Stimulated activated CD4-positive, alpha-beta T cell treated with anti-CD3 and anti-CD28 coated beads, Interleukin-2, amount 100 ng/mL, for 24 hours (primary cell): ENCODE results near the gene PIK3R3.

Experiments used
- DNase-seq, 2 donors: peaks; one replicate each; pipeline ENCODE4 v3.0.0-alpha.2; 2020

PIK3R3 gene

DNA sequence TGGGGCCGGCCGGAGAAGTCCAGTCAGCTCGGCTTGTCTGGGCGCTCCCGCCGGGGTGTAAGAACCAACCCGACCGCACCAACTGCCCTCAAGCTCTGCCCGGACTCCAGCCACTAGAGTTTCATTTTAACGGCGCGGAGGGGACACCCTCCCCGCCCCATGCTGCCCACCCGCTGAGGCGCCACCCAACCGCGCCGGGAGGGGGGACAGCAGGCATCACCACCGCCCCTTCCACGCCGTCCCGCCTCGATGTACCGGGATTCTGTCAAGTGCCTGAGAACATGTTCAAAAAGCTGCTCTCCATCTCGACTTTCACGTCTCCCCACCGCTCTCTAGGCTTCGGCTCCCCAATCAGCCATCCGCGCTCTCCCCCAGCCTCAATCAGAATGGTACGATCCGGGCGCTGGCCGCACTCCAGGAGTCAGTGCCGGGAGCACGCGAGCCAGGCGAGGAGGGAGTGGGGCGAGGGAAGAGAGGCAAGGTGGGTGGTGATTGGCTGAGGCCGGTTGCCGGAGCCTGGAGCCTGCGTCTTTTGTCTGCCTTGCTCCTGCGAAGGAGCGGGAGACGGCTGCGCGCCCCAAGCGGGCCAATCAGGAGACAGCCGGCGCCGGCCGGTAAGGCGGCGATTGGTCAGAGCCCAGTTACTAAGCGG lies at the start of gene PIK3R3:
PIK3R3 (minus strand) TSS at position 101 of the 652 bp plus-strand sequence. CDS start 677 bp downstream, outside the sequence.
- DNase-seq = peak; percentile 90

DNA sequence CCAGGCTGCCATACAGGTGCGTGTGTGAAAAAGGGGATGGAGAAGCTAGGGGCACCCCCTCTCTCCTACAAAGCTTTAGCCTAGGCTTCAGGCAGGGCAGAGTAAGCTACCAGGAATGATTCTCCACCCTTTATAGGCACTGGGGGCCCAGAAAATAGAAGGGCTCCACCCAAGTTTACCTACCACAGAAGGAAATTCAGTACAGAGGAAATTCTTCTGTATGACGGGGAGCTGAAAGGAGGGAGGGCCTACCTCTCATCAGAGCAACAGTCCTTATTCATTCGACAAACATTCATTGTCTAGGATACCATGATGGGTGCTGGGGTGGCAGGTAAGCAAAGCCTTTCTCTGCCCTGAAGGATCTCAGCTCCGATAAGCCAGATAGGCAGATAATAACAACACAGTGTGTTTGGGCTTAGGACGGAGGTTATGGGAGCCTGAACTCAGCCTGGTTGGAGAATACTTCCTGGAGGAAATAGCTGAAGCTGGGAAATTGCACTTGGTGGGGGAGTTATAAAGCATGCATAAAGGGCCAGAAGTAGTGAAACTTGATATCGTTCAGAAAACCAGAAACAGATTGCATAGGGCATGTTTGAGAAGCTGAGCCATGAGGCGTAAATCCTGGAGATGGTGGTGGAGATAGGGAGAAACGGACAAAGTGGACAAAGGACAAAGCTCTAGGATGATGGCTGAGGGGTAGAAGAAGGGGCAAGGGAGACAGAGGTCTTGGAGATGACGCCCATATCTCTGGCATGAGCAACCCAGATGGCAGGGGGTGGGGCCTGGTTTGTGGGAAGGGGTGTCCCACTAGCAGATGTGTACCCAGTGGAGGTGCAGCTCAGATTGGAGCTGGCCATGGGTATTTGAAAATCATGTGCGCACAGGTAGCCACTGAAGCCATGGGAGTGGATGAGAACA lies 49.2 kb upstream of the PIK3R3 start:
- DNase-seq = no peak

GRCh38 chr1:46180082-46180616 lies 47.7 kb upstream of the PIK3R3 start:
- no peak for DNase-seq

GRCh38 chr1:46179138-46180081 lies 47.0 kb upstream of the PIK3R3 start:
- peak; percentile 64 to 75 for DNase-seq

DNA sequence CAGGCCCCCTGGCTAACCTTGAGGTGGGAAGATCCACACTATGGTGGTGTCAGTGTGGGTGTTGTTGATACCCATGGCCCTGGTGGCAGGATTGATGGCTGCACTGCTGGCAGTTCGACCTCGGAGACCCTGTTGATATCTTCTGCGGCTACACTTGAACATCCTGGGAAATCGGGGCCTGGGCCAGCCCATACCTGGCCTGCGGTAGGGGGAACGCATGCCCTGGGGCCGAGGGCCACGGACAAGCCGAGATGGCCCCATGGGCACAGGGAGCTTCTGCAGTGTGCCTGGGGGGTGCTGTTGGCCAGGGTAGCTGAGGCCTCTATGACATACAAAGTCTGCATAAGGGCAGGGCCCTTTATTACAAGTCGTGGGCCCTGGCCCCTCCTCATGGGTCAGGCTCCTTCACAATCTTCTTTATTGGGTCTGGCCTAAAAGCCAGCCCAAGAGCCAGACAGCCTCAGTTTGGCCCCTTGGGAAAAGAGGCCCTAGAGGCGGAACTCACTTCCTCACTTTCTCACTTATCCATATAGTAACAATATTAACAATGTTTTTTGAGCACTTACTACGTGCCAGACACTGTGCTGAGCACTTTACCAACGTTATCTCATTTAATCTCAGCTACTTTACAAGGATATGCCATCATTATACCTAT lies 43.9 kb upstream of the PIK3R3 start, which contains the start of gene P3R3URF:
P3R3URF (minus strand) TSS at position 278 of the 655 bp plus-strand sequence; CDS start at position 261, 17 bp downstream.
- no peak for DNase-seq

DNA sequence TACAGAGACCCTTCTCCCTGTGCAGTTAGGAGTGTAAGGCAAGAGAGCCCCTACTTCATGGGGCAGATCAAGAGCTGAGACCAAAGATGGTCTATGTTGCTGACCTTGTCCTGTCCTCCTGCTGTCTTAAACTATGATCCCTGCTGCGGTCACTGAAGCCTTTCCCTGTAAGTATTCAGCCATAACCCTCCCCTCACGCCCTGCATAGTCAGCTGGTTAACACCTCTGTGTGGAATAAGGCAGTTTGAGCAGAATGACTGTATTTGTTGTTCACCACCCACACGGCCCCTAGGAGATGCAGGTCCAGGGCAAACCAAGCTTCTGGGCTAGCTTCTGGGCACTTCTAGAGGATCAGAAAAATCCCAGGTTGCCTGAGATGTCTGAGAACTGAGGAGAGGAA lies 42.8 kb upstream of the PIK3R3 start:
- no peak for DNase-seq

GRCh38 chr1:46174448-46175231 lies 42.2 kb upstream of the PIK3R3 start, which contains the start of gene TSPAN1:
Gene TSPAN1 (plus strand): TSS chr1:46175087. CDS start chr1:46181108, 6,021 bp downstream.
- no peak for DNase-seq

DNA sequence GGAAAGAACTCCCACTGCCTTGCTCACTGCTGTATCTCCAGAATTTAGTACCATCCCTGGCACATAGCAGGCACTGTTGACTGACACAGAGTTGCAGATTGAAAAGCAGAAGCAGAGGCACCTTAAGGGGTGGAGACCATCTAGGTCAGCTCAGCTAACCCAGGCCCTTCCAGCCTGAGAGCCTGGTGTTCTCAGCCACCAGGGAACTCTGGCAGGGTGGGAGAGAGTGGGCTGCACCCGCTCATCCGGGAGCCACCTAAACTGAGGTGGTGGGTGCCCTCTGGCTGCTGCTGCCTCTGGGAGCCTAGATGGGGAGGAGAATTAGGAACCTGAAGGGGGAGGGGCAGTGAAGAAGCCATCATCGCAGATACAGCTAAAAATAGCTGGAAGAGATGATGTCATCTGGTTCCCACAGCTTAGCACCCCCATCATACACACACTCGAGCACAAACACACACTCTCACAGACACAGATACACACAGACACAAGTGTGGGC lies 41.0 kb upstream of the PIK3R3 start:
- DNase-seq = no peak

- no peak for DNase-seq
Measured at GRCh38 chr1:46172321-46172720, 39.9 kb upstream of the PIK3R3 start.

DNA sequence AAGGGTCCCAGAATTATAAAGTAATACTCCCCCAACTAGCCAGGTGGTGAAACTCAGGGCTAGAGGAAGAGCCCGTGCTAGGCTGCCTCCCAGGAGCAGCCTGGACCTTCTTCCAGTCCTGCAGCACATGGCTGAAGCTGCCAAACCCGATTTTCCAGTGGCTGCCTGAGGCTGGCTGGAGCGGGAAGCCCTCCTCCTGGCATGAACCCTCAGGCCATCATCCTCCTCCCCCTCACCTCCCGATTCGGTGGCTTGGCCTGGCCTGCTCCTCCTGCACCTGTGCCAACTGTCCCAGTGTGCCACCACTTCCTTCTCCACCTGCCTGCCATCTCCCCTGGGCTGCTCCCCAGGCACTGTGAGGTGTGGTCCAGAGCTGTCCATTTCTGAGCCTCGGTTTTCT lies 39.4 kb upstream of the PIK3R3 start:
- no peak for DNase-seq

DNA sequence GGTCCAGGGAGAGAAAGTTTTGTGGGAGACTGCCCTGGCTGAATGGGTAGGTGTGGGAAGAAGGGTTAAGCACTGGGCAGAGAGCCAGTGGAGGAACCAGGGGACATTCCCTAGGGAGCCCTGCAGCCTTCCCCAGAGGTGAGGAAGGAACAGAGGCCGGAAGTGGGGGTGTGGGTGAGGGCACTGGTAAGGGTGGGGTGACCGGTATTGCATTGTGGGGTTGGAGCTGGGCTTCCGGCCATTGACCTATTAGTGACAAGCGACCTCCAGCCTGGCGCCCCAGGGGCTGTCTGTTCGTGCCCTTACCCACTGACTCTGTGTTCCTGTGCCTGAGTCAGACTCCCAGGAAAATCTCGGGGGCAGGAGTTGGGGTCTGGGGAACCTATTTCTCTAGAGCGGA lies 38.9 kb upstream of the PIK3R3 start:
- no peak for DNase-seq

GRCh38 chr1:46169811-46170454 lies 37.5 kb upstream of the PIK3R3 start:
- no peak for DNase-seq

- no peak for DNase-seq
Measured at GRCh38 chr1:46168477-46168876, 36.0 kb upstream of the PIK3R3 start.

DNA sequence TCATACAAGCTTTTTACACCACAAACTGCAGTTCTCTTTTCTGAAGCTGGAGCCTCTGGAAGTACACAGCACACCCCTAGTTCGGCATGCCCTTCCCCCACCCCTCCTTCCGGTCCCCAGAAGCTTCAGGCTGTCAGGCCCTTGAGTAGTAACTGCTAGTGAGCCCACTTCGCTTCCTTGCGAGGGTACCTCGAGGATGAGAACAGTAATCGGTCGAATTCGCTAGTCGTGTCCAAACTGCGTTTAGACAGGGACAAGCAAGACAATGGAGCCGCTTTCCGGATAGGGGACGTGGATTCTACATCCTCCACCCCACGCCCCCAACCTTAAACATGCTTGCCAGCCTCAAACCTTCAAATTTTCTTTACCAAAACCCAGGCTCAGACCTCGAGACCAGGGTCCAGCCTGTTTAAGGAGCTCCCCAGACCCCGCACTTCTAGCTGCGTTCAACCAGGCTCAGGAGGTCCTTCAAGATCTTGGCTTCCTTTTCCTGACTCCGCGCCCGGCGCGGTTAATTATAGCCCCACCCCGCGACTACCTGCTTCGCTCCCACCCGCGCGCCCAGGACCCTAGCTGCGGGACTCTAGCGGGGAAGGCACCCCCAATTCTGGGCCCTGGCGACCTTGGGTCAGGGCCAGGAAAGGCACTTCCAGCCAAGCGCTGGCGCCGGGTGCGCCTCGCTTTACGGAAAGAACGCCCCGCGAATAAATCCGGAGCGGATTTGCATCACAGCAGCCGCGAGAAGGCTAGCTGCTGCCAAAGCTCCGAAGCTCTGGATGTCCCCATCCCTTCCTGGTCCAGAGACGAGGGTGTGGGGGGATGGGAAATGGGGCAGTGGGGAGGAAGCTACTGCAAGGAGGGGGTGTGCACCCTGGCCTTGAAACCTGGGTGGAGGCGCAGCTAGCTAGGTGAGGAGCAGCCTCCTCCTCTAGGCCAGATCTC lies 34.4 kb upstream of the PIK3R3 start:
- peak; percentile 53 to 57 for DNase-seq

DNA sequence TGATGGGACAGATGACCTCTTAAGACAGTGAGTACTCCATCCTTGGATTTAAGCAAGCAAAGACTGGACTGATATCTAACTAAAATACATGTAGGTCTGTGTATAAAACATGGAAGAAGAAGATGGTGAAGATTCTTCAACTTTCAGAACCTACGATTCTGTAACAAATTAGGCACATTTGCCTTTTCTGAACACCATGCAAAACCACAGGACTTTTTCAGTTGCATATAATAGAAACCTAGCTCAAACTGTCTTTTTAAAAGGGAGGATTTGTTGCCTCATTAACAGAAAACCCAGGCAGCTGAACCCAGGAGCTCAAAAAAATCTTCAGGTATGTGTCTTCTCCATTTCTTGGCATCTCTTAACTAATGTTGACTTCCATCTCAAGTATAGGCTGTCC lies 27.8 kb upstream of the PIK3R3 start:
- DNase-seq = no peak

- no peak for DNase-seq
Measured at GRCh38 chr1:46159516-46159915, 27.1 kb upstream of the PIK3R3 start.

GRCh38 chr1:46158312-46159281 lies 26.2 kb upstream of the PIK3R3 start:
- no peak for DNase-seq

DNA sequence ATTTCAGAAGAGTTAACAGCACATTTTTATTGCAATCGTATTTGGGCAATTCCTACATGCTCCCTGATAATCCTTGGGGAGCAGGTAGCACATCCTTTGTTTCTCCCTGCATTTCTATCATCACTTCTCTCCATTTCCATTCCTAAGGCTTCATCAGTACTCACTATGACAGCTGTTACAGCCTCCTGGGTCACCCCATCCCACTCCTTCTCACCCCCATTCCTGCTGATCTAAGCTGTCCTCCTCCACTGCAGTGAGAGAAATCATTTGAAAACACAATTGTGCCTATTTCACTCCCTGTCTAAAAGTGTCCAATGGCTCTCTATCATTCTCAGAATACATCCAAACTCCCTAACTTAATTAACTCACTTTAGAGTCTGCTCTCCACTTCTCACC lies 25.5 kb upstream of the PIK3R3 start:
- no peak for DNase-seq
